Measurements from ENCODE around the gene CHAMP1. TPM values are rescaled to one million over a fixed set of nuclear protein-coding genes. Genes with fewer than 3 reads are reported as not detected.
"Not testable (repeated sequence)": the region's sequence is repeated elsewhere in the genome, so short reads cannot be mapped to it uniquely, and the experiment has no call there.

The CHAMP1 gene
- polyA plus RNA-seq, 3 donors = 3.8 to 10.4 (median 8.4) TPM

- 93 to 95% (median 94%) methylated on average over 2 of the region's 2 CpGs for WGBS, 3 donors
- no peak overlapping the region for H3K27ac ChIP-seq (ENCODE audit: low read depth, low read length)
Observed at GRCh38 chr13:114323349-114323748, 9.0 kb downstream of the CHAMP1 start.

- 93 to 98% (median 97%) methylated on average over 4 of the region's 4 CpGs for WGBS, 3 donors
Observed at GRCh38 chr13:114324334-114324733, 10.0 kb downstream of the CHAMP1 start.

DNA sequence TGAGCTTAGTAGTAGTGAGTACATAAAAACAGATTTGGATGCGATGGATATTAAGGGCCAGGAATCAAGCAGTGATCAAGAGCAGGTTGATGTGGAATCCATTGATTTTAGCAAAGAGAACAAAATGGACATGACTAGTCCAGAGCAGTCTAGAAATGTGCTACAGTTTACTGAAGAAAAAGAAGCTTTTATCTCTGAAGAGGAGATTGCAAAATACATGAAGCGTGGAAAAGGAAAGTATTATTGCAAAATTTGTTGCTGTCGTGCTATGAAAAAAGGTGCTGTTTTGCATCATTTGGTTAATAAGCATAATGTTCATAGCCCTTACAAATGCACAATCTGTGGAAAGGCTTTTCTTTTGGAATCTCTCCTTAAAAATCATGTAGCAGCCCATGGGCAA, 11.4 kb downstream of the CHAMP1 start:
- no peak overlapping the region for H3K27ac ChIP-seq (ENCODE audit: low read depth, low read length)
- 52 to 93% (median 65%) methylated on average over 3 of the region's 3 CpGs for WGBS, 3 donors

More at GRCh38 chr13:114324334-114324733, 10.0 kb downstream of the CHAMP1 start:
- H3K27ac ChIP-seq (ENCODE audit: low read depth, low read length) = no peak overlapping the region

DNA sequence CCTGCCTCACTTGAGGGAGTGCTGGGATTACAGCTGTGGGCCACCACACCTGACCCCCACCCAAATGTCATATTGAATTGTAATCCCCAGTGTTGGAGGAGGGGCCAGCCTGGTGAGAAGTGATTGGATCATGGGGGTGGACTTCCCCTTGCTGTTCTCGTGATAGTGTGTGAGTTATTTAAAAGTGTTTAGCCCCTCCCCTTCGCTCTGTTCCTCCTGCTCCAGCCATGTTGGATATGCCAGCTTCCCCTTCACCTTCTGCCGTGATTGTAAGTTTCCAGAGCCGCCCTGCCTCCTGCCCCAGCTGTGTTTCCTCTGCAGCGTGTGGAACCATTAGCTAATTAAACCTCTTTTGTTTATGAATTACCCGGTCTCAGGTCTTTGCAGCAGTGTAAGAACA, 13.7 kb downstream of the CHAMP1 start:
- WGBS, 3 donors = 78 to 92% (median 80%) methylated on average over 6 of the region's 6 CpGs
- no peak overlapping the region for H3K27ac ChIP-seq (ENCODE audit: low read depth, low read length)

GRCh38 chr13:114328595-114328994, 14.3 kb downstream of the CHAMP1 start:
- no peak overlapping the region for H3K27ac ChIP-seq (ENCODE audit: low read depth, low read length)
- 95 to 100% (median 97%) methylated on average over 1 of the region's 1 CpG for WGBS, 3 donors

GRCh38 chr13:114330086-114330485, 15.8 kb downstream of the CHAMP1 start:
- H3K27ac ChIP-seq (ENCODE audit: low read depth, low read length) = no peak overlapping the region
- 76 to 90% (median 83%) methylated on average over 5 of the region's 5 CpGs for WGBS, 3 donors

GRCh38 chr13:114333881-114334280, 19.6 kb downstream of the CHAMP1 start:
- H3K27ac ChIP-seq (ENCODE audit: low read depth, low read length) = not testable (repeated sequence)
- WGBS, 3 donors = 73 to 87% (median 82%) methylated on average over 3 of the region's 3 CpGs

GRCh38 chr13:114334305-114335053, 20.2 kb downstream of the CHAMP1 start:
- WGBS, 3 donors = 63 to 68% (median 64%) methylated on average over 5 of the region's 5 CpGs
- no peak overlapping the region for H3K27ac ChIP-seq (ENCODE audit: low read depth, low read length)

DNA sequence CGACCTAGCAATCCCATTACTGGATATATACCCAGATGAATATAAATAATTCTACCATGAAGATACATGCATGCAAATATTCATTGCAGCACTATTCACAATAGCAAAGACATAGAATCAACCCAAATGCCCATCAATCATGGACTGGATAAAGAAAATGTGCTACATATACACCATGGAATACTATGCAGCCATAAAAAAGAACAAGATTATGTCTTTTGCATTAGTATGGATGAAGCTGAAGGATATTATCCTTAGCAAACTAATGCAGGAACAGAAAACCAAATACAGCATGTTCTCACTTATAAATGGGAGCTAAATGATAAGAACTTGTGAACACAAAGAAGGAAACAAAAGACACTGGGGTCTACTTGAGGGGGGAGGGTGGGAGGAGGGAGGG, 22.2 kb downstream of the CHAMP1 start:
- WGBS, 3 donors = 80 to 88% (median 86%) methylated on average over 1 of the region's 1 CpG
- not testable (repeated sequence) for H3K27ac ChIP-seq (ENCODE audit: low read depth, low read length)

DNA sequence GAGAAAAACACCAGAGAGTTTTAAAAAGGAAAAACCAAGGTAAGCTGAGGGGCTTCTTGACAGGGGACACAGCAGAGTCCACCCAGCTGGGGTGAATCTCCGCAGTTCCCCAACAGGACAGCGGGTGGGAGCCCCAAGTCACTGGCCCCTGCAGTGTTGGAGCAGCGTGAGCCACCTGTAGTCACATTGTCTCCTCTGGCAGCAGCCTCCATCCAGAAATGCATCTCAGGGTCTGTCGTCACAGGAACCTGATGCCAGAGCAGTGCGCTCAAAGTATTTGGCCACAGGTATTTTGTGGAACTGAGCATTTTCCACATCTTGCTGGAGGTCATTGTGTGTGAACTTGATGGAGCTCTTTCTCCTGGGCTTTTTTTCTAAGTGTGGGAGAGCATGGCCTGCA, 24.7 kb downstream of the CHAMP1 start:
- WGBS, 3 donors = 89 to 95% (median 90%) methylated on average over 5 of the region's 5 CpGs
- H3K27ac ChIP-seq (ENCODE audit: low read depth, low read length) = no peak overlapping the region

DNA sequence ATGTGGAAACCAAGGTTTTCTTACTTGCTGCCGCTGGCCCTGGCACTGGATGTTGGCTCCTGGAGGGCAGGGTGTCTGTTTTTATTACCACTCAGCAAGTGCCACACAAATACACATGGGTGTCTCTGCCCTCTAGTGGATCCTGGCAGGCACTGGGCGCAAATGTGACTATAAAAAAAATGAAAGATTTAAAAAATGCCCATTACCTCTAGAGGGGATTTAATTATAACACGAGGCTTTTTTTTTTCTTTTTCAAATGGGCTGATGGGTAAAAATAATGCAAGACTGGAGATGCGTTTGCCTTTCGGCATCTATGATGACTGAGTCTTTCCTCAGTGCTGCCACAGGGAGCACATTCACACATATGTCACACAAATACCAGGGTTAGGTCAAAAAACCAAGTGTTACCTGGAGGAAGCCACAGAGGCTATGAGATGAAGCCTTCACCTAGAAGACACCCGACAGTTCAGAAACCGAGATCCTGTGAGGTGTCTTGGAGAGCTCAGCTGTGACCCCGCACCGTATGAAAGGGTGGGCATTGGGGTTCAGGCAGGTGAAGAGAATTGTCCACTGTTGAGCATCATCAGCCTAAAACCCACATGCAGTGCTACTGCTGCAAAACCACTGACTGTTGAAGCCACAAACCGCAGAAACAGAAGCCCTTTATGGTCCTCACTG, 25.7 kb downstream of the CHAMP1 start:
- 50 to 52% (median 52%) methylated on average over 10 of the region's 10 CpGs for WGBS, 3 donors
- H3K27ac ChIP-seq (ENCODE audit: low read depth, low read length) = no peak overlapping the region

GRCh38 chr13:114341003-114341777, 26.9 kb downstream of the CHAMP1 start:
- 66 to 70% (median 67%) methylated on average over 14 of the region's 14 CpGs for WGBS, 3 donors
- H3K27ac ChIP-seq (ENCODE audit: low read depth, low read length) = no peak overlapping the region

DNA sequence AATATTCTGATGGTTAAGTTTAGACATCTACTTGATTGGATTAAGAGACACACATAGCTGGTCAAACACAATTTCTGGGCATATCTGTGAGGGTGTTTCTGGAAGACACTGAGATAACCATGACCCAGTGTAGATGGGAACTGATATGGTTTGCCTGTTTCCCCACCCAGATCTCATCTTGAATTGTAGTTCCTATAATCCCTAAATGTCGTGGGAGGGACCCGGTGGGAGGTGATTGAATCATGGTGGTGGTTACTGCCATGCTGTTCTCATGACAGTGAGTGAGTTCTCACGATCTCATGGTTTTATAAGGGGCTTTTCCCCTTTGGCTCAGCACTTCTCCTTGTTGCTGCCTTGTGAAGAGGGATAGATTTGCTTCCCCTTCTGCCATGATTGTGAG, 33.0 kb downstream of the CHAMP1 start:
- not testable (repeated sequence) for H3K27ac ChIP-seq (ENCODE audit: low read depth, low read length)
- WGBS, 3 donors = 53 to 62% (median 61%) methylated on average over 3 of the region's 3 CpGs

GRCh38 chr13:114352763-114353162, 38.5 kb downstream of the CHAMP1 start:
- 74 to 75% (median 74%) methylated on average over 29 to 33 of the region's 34 CpGs for WGBS, 3 donors
- not testable (repeated sequence) for H3K27ac ChIP-seq (ENCODE audit: low read depth, low read length)

DNA sequence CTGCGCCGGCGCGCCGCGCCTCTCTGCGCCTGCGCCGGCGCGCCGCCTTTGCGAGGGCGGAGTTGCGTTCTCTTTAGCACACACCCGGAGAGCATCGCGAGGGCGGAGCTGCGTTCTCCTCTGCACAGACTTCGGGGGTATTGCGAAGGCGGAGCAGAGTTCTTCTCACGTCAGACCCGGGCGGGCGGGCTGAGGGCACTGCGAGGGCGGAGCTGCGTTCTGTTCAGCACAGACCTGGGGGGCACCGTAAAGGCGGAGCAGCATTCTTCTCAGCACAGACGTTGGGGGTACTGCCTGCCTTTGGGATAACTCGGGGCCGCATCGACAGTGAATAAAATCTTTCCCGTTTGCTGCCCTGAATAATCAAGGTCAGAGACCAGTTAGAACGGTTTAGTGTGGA, 39.1 kb downstream of the CHAMP1 start:
- not testable (repeated sequence) for H3K27ac ChIP-seq (ENCODE audit: low read depth, low read length)
- 78 to 83% (median 80%) methylated on average over 22 to 38 of the region's 38 CpGs for WGBS, 3 donors

Other genes starting within 250 kb of the CHAMP1 start
- 10 to 100 TPM; 14.8 to 62.0 (median 20.9) TPM for gene RASA3, start 181.9 kb upstream of the CHAMP1 start, polyA plus RNA-seq
- gene CFAP97D2, start 135.2 kb upstream of the CHAMP1 start, polyA plus RNA-seq = 1 to 10 TPM in 1 of 3 donors, not detected in 2; 5.1 TPM
- gene CDC16, start 79.6 kb upstream of the CHAMP1 start, polyA plus RNA-seq = 10 to 100 TPM; 34.5 to 44.3 (median 39.6) TPM
- gene UPF3A, start 32.9 kb upstream of the CHAMP1 start, polyA plus RNA-seq = 10 to 100 TPM; 27.3 to 51.7 (median 46.3) TPM